ENCODE data around the gene EIF1. TPM values are rescaled to one million over a fixed set of nuclear protein-coding genes. Genes with fewer than 3 reads are reported as not detected.

The EIF1 gene
- total RNA-seq, 1 donor from 2014 or later: 843 TPM

- DNase-seq (no peak), ATAC-seq (ENCODE audit: low read depth) (no peak)
- Mint-ChIP-seq H3K4me1 (no peaks in the 10 kb centered on the region), H3K27me3 (peaks cover 11% of the 10 kb centered on the region), H3K36me3 (ENCODE audit: low read depth) (no peaks in the 10 kb centered on the region), H3K9me3 (no peaks in the 10 kb centered on the region), H3K4me3 (no peak overlapping the region), H3K27ac (no peak overlapping the region)
- ChIA-PET POLR2A (no interaction called here), CTCF (no interaction called here)
- TF ChIP-seq CTCF (IDR thresholded peaks at IDR 0.05): no peak
- intact Hi-C loops (cut with micrococcal nuclease): no loop called here
Observed at GRCh38 chr17:41741709-41742108, 53.0 kb downstream of the EIF1 start.

Other genes with a start within 250 kb of the EIF1 start
- not detected in 2 replicates for gene KRT38, start 247.9 kb upstream of the EIF1 start, total RNA-seq
- gene KRT32, start 221.5 kb upstream of the EIF1 start, total RNA-seq: not detected in 2 replicates
- not detected in 2 replicates for gene KRT35, start 207.7 kb upstream of the EIF1 start, total RNA-seq
- not detected in 2 replicates for gene KRT36, start 199.0 kb upstream of the EIF1 start, total RNA-seq
- gene KRT13, start 183.3 kb upstream of the EIF1 start, total RNA-seq: not detected in 2 replicates
- gene KRT15, start 170.0 kb upstream of the EIF1 start, total RNA-seq: not detected in 2 replicates
- not detected in 2 replicates for gene KRT19, start 160.6 kb upstream of the EIF1 start, total RNA-seq
- not detected in 2 replicates for gene KRT9, start 116.8 kb upstream of the EIF1 start, total RNA-seq
- gene KRT14, start 102.0 kb upstream of the EIF1 start, total RNA-seq: not detected in 2 replicates
- gene KRT16, start 76.1 kb upstream of the EIF1 start, total RNA-seq: not detected in 2 replicates
- not detected in 2 replicates for gene KRT17, start 64.3 kb upstream of the EIF1 start, total RNA-seq
- not detected in 2 replicates for gene GAST, start 23.4 kb downstream of the EIF1 start, total RNA-seq
- 0.10 and 0.11 TPM in 2 replicates for gene HAP1, start 45.8 kb downstream of the EIF1 start, total RNA-seq
- gene JUP, start 97.8 kb downstream of the EIF1 start, total RNA-seq: 27.3 and 31.1 TPM in 2 replicates
- 0.76 and 1.9 TPM in 2 replicates for gene P3H4, start 123.1 kb downstream of the EIF1 start, total RNA-seq
- gene FKBP10, start 124.1 kb downstream of the EIF1 start, total RNA-seq: 0.54 and 0.86 TPM in 2 replicates
- gene NT5C3B, start 147.3 kb downstream of the EIF1 start, total RNA-seq: 38.7 and 41.0 TPM in 2 replicates
- not detected in 2 replicates for gene KLHL10, start 148.9 kb downstream of the EIF1 start, total RNA-seq
- 13.6 and 17.3 TPM in 2 replicates for gene KLHL11, start 176.5 kb downstream of the EIF1 start, total RNA-seq
- gene ACLY, start 230.1 kb downstream of the EIF1 start, total RNA-seq: 133 and 143 TPM in 2 replicates
- gene ODAD4, start 241.7 kb downstream of the EIF1 start, total RNA-seq: 0.56 and 1.1 TPM in 2 replicates